Testis (tissue), 2 donors: ENCODE data around the gene DDB1.

Source experiments
- POLR2A ChIP-seq: fragments of 450-650 bp; IDR thresholded peaks from one replicate; pipeline ENCODE4 v1.6.1; 2017; ENCODE audit warnings: antibody characterized with exemption, mild to moderate bottlenecking, moderate library complexity
- TF ChIP-seq, protein P1 (sequence below), 3 experiments: fragments of 450-650 bp in 2 of 3; fragments of 200-600 bp in 1 of 3; sonication (generic) in 1 of 3; IDR thresholded peaks; one replicate each; pipeline ENCODE4 v1.5.1; 2016 to 2019; ENCODE audit warnings: antibody characterized with exemption in 3 of 3, mild to moderate bottlenecking in 2 of 3, moderate library complexity in 1 of 3

DNA sequence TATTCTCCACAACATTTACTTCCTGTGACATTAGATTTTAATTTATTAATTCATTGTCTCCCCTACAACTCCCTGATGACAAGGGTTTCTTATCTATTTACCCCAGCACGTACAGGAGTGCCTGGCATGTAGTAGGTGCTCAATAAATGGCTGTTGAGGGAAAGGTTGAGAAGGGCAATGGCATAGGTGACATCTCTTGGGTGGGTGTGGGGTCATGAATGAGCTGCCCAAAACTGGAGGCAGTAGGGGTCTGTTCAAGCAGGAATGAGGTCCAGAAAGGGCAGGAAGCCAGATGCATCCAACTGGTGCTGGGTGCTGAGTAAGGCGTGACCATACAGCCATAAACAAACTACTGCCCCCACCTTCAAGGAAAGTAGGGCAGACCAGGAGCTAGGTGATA is 40.5 kb downstream of the DDB1 start:
- TF ChIP-seq, protein P1, sequence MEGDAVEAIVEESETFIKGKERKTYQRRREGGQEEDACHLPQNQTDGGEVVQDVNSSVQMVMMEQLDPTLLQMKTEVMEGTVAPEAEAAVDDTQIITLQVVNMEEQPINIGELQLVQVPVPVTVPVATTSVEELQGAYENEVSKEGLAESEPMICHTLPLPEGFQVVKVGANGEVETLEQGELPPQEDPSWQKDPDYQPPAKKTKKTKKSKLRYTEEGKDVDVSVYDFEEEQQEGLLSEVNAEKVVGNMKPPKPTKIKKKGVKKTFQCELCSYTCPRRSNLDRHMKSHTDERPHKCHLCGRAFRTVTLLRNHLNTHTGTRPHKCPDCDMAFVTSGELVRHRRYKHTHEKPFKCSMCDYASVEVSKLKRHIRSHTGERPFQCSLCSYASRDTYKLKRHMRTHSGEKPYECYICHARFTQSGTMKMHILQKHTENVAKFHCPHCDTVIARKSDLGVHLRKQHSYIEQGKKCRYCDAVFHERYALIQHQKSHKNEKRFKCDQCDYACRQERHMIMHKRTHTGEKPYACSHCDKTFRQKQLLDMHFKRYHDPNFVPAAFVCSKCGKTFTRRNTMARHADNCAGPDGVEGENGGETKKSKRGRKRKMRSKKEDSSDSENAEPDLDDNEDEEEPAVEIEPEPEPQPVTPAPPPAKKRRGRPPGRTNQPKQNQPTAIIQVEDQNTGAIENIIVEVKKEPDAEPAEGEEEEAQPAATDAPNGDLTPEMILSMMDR (IDR thresholded peaks at IDR 0.05), result no peak
- TF ChIP-seq POLR2A, result no peak
